ENCODE data around the gene NCK1.
"Not testable (repeated sequence)": the region's sequence is repeated elsewhere in the genome, so short reads cannot be mapped to it uniquely, and the experiment has no call there.

NCK1 gene

DNA sequence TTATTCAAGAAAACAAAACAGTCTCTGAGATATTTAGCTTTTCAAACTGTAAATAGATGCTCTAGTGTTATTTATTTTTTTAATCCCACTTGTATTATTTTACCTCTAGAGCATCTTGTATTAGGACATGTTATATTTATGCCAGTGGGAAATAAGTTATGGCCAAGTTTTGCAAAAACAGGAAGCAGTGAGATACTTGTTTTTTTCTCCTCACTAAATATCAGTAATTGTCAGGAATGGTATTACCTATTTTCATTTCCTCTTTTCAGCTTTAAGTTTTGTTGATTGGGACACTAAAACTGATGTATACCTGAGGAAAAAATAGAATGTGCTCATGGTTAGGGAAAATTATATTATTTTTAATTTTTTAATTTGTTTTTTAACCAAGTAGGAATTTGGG lies 87.1 kb downstream of the NCK1 start:
- DNase-seq (ENCODE audit: low read depth): no peak

DNA sequence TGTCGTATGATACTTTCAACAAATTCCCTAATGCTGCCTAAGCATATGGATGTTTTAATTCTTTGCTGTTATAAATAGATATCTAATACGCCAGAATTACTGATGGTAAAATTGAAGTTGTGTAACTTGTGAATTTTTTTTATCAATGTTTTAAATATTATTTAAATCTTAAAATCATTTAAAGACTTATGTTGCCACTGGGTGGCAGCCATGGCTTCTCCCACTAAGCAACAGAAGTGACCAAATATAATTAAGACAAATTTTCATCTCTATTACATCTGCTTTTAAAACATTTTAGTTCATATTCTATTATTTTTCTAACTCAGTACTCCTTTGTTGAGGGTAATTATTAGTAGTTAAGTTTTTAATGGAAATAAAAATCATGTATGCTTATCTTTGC lies 87.7 kb downstream of the NCK1 start:
- no peak for DNase-seq (ENCODE audit: low read depth)

DNA sequence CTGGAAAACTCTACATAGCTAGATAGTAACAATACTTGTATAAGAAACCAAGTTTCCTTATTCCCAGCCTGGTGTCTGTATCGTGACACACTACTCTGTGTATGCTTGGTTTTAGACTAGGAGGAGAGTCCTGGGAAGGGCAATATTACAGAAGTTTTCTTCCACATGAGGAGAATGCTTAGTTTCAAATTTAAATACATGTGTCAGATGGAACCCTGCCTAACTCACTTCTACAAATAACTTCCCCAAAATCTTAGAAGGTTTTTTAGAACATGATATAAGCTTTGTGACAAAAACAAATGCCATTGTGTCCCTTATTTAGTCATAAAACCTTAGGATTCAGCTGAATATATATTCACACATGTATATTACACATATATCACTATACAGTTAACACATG lies 88.6 kb downstream of the NCK1 start:
- no peak for DNase-seq (ENCODE audit: low read depth)

DNA sequence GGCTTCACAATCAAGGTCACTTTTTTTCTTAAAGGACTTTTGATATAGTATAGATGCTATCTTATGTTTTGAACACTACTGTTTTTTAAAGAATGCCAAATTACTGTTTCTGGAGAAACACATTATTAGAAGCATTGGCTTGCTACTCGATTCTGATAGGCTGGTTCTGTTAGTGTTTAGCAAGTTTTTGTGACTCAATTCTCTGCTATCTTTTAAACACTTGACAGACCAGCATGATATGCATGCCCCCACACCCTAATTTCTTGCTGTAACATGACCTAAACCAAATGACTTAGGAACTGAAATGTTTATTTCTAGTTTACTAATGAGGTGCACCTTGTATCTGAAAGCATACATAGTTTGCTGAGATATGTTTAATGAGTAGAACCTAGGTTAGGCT lies 90.3 kb downstream of the NCK1 start:
- no peak for DNase-seq (ENCODE audit: low read depth)

DNA sequence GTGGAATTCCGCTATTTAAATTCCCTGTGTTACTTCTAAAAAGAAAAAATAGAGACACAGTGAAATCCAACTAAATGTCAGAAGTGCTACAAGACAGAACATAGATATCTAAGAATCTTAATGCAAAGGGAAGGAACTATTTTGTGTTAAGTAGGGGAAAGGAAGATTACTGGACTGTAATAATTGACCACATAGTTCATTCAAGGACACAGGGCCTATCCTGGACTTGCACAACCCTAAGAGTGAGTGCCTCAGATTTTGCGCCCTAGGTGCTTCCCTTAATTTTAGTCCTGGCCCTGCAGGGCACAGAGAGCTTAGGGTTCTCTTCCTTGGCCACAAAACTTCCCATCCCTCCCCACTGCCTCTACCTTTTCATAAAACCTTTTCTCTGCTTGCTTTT lies 92.2 kb downstream of the NCK1 start:
- DNase-seq (ENCODE audit: low read depth): no peak

DNA sequence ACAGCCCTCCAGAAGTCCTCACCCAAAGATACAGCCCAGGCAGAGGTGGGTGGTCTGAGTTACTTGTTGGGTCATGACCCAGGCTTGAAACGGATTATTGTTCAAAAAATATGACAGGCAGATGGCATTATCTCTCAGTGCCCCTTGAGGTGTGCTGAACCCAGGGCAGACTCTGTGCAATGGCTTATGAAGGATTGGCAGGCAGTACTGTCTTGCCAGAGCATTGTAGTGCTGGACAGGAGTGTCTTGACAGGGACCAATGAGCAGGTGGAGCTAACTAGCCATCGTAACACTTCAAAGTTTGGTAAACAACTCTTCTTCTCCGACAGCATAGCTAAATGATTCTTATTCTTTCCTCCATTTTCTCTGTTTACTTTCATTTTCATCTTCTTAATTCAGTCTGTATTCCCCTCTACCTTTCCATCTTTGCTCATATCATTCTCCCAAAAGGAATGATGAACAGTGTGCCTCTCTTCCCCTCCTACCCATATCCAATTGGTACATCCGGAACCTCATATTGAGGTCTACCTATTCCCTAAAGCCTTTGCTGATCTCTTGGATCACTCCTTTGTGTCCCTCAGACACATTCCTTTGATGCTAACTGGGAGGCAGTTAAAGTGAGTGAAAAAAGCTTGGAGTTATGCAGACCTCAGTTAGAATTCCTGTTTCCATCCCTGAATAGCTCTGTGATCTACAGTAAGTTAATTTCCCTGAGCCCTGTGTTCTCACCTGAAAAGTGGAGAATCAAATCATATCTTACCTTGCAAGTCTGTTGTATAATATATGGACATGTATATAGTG lies 93.2 kb downstream of the NCK1 start:
- no peak for DNase-seq (ENCODE audit: low read depth)

DNA sequence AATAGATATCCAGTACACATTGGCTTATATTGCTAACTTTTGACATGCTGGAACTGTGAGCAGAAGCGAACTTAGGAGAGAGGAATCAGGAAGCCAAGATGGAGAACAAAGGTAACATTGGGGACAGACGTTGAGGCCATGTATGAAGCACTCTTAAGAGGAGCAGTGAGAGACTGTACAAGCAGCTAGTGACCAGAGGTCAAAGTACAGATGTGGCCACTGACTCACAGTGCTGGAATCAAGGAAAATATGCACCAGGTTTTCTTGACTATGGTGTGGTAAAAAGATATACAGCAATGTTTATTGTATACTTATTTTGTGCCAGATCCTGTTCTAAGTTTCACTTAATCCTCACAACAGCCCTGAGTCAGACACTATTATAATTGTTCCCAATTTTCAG lies 93.8 kb downstream of the NCK1 start:
- DNase-seq (ENCODE audit: low read depth): no peak

DNA sequence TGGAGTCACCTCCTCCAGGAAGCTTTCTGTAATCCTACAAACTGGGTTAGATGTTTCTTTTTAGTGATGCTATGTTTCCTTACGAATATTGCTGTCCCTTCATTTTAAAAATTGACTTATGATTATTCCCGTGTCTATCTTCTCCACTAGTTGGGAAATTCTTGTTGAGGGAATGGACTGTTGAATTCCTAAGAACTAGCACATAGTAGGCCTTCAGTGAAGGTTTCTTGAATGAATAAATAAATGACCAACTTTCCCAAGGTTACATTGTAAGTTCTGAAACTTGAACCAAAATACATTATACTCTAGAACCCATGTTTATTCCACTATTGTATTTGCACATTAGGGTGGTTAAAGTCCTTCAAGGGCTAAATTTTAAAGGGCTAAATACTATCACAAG lies 95.0 kb downstream of the NCK1 start:
- DNase-seq (ENCODE audit: low read depth): no peak

DNA sequence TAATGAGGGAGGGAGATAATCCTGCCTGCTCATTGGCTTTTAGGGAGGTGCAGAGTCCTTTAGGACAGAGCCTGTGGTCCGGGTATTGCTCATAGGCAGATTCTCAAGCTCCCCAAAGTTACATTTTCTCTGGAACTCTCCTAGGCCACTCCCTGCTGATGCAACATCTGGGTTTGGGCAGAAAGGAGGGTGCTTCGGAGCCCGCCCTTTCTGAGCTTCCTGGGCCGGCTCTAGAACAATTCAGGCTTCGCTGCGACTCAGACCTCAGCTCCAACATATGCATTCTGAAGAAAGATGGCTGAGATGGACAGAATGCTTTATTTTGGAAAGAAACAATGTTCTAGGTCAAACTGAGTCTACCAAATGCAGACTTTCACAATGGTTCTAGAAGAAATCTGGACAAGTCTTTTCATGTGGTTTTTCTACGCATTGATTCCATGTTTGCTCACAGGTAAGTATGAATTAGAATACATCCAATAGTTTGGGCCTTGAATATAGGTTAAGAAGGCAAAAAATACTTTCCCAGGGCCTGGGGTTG lies 95.8 kb downstream of the NCK1 start, which contains the start of gene IL20RB:
IL20RB (plus strand) TSS at position 233 of the 538 bp plus-strand sequence; CDS start at position 364, 131 bp downstream.
- no peak for DNase-seq (ENCODE audit: low read depth)

DNA sequence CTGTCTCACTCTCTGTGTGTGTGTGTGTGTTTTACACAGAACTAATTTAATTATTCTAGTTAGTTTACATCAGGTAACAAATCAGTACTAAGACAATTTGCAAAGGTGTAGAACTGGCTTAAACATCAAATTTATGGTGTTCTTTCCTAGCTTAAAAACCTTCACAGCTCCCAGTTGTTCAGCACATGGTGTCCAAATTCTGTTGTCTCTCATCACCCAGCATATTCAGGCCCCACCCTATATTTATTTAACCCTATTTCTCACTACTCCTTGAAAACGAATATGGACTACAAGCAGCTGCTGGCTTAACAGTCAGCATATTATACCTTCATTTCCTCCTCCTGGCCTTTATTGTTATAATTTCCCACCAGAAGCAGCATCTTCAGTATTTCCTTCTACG lies 96.9 kb downstream of the NCK1 start:
- DNase-seq (ENCODE audit: low read depth): no peak

DNA sequence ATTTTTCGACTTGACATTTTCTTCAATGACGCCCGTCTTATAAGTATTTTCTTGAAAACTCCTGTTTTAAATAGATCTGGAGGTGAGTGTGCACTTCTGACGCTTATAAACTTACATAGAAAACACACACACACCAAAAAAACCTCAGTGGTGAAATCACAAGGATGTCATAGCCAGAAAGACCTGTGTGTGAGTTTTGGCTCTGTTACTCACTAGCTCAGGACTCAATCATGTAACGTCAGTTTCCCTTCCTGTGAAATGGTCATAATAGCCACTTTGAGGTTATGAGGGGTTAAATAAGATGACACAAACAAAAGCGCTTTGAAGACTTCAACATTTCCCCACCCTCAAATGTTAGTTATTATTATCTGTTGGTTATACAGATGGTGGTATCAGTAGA lies 97.6 kb downstream of the NCK1 start:
- no peak for DNase-seq (ENCODE audit: low read depth)

DNA sequence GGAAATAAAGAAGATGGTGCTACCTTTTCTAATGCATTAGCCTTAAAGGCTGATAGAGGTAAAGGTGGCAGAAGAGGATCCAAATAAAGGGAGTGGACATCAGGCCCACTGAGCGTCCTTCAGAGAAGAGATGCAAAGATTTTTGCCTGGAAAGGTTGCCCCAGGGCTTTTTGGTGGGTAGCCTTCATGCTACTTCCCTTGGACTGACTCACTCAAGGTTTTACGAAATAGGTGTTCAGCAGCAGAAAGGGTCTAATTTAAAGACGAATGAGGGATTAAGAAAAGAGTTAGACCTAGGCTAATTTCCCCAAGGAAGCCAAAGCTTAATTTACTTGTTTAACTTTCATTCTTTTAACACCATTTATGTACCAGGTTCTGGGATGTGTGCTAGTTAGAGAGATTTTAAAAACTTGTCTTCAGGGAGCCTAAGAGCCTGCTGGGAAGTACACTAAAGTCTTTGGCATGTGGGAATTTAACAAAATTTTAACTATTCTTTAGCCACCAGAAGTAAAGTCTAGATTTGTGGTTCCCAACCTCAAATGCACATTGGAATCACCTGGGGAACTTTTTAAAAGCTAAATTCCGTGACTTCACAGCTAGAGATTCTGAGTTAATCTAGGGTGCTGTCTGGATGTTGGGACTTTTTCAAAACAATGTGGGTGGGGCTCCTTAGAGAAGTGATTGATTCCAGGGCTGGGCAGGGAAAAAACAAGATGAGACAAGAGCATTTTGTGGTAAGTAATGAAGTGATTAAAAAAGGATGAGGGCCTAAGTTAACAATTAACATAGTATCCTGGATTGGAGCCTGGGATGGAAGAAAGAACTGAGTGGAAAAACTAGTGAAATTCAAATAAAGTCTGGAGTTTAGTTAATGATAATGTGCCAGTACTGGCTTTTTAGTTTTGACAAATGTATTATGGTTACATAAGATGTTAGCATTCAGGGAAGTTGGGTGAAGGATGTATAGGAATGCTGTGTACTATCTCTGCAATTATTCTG lies 99.1 kb downstream of the NCK1 start:
- no peak for DNase-seq (ENCODE audit: low read depth)

DNA sequence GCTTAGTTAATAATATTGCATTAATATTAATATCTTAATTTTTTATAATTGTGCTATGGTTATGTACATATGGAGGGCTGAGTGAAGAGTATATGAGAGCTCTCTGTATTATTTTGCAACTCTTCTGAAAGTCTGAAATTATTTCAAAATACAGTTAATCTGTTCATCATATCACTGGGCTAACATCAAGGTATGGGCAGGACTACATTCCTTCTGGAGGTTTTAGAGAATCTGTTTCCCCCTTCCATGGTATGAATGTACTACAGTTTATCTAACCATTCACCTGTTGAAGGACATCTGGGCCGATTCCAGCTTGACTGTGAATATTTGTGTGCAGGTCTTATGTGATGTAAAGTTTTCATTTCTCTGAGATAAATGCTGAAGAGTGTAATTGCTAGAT lies 100.9 kb downstream of the NCK1 start:
- no peak for DNase-seq (ENCODE audit: low read depth)

DNA sequence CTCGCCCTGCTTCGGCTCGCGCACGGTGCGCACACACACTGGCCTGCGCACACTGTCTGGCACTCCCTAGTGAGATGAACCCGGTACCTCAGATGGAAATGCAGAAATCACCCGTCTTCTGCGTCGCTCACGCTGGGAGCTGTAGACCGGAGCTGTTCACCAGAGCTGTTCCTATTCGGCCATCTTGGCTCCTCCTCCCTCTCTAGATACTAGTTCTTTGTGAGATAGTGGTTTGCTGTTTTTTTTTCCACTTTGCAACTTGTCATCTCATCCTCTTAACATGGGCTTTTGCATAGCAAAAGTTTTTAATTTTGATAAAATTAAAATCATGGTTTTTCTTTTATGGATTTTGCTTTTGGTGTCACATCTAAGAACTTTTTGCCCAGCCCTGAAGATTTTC lies 107.5 kb downstream of the NCK1 start:
- DNase-seq (ENCODE audit: low read depth): not testable (repeated sequence)

DNA sequence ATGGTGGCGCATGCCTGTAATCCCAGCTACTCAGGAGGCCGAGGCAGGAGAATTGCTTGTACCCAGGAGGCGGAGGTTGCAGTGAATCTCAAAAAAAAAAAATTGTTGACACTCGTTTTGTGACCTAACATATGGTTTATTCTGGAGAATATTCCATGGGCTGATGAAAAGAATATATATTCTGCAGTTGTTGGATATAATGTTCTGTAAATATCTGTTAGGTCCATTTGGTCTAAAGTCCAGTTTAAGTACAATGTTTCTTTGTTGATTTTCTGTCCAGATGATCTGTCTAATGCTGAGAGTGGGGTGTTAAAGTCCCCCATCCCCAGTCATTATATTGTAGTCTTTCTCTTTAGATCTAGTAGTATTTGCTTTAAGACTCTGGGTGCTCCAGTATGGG lies 111.3 kb downstream of the NCK1 start:
- no peak for DNase-seq (ENCODE audit: low read depth)

DNA sequence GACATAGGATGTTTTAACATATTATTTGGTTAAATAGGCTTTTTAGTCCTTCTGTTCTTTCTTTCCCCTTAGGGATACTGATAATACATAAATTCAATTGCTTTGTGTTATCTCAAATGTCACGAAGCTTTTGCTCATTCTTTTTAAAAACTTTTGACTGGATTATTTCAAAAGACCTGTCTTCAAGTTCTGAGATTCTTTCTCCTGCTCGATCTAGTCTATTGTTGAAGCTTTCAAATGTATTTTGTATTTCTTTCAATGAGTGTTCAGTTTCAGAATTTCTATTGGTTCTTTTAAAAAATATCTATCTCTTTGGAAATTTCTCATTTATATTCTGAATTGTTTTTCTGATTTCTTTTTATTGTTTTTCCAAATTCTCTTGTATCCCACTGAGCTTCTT lies 112.7 kb downstream of the NCK1 start:
- DNase-seq (ENCODE audit: low read depth): no peak

DNA sequence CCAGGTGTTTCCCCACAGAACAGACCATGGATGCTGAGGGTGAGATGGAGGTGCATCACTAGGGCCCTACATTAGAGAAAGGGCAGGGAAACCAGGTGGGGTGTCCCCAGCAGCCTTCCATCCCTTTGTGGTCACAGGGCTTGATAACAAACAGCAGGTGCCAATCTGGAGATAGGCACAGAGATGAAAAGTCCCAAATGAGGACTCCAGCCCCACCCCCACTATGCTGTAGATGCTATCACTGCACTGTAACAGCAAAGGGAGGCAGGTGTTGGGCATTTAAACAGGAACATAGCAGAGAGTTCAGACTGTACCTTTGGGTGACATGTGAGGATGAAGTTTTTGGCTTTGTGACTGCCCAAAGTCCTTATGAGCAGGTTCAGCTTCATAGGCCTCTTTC lies 117.2 kb downstream of the NCK1 start:
- DNase-seq (ENCODE audit: low read depth): no peak

DNA sequence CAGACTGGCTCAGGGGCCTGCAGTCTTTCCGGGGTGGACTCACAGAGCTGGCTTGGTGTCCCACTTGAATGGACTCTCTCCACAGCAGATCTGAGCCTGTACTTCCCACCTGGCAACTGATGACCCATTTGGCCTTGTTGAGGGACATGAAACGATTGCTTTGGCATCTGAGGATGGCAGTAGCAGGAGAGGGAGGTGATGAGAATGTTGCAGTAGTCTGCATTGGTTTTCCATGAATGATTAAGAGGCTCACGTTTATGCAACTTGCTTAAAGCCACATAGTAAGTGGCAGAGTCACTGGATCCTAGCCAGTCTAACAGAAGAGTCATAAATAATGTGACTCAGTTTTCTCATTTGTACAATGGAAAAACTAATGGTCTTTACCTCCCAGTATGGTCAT lies 117.7 kb downstream of the NCK1 start:
- DNase-seq (ENCODE audit: low read depth): no peak

DNA sequence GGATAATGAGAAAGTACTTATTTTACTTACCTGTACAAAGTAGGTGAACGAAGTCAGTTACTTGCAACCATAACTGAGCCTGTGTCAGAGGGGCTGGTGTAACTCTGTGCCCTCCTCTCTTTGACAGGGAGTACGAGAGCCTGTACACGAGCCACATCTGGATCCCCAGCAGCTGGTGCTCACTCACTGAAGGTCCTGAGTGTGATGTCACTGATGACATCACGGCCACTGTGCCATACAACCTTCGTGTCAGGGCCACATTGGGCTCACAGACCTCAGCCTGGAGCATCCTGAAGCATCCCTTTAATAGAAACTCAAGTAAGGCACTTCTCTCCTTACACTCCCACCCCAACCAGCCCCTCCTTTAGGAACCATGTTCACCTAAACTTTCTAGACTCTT lies 120.0 kb downstream of the NCK1 start:
- no peak for DNase-seq (ENCODE audit: low read depth)

DNA sequence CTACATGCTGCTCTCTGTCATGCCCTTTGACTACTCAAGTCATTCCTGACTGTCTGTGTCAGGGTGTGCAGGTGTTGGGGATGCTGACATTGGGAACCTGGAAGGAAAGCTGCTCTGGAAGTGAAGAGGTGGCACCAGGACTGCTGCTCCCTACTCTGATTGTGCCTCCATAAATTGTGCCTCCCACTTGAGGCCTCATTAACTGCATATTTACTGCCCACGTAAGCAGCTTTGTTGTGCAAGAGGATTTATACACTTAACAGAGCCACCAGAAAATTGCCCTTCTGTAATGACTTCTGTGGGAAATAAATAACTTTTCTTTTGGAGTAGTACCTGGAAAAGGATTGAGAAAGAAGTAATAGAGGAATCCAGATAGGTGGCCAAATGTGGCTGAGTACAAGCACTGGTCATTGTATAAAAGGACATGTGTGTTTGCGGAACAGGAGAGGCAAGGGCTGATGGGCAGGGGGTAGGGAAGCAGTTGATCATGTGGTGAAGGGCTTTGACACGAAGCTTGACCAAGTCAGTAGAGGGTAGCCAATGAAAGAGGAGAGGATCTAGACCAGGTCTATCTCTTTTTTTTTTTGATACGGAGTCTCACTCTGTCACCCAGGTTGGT lies 120.6 kb downstream of the NCK1 start:
- no peak for DNase-seq (ENCODE audit: low read depth)

DNA sequence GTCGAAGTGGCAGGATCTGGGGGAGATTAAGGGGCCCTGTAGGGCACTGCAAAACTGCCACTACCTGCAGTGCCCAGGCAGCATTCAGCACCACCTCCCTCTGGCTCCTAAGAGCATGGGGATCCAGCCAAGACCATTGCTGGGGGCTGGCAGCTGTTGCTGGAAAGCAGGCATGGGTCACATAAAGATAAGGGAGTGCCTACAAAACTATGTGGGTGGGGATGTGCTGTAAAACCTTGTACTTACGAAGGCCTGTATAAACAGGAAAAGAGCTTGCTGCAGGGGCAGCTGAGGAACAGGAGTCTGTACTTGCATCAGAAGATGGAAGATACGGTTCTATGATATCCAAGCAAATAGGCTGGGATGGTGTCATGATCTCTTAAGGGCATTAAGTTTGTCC lies 122.8 kb downstream of the NCK1 start:
- no peak for DNase-seq (ENCODE audit: low read depth)

DNA sequence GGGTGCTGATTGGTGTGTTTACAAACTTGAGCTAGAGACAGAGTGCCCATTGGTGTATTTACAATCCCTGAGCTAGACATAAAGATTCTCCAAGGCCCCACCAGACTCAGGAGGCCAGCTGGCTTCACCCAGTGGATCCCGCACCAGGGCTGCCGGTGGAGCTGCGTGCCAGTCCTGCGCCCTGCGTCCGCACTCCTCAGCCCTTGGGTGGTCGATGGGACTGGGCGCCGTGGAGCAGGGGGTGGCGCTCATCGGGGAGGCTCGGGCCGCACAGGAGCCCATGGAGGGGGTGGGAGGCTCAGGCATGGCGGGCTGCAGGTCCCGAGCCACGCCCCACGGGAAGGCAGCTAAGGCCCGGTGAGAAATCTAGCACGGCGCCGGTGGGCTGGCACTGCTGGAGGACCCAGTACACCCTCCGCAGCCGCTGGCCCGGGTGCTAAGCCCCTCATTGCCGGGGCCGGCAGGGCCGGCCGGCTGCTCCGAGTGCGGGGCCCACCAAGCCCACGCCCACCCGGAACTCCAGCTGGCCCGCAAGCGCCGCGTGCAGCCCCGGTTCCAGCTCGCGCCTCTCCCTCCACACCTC lies 125.5 kb downstream of the NCK1 start:
- DNase-seq (ENCODE audit: low read depth): not testable (repeated sequence)

Data from stimulated activated CD8-positive, alpha-beta memory T cell treated with anti-CD3 and anti-CD28 coated beads, Interleukin-15, amount 100 ng/mL, for 24 hours (primary cell).